Transverse colon (tissue), 4 donors: ENCODE data around the gene LRRC70.

ENCODE experiments used
- EP300 ChIP-seq: sonication (generic); formaldehyde crosslinking; IDR thresholded peaks from one replicate; pipeline ENCODE4 v1.6.1; 2017; ENCODE audit warnings: antibody characterized with exemption, low read depth
- POLR2A ChIP-seq: fragments of 450-650 bp; IDR thresholded peaks from one replicate; pipeline ENCODE4 v1.6.1; 2016; ENCODE audit warnings: antibody characterized with exemption, mild to moderate bottlenecking, moderate library complexity
- POLR2AphosphoS5 ChIP-seq, 3 donors: sonication (generic); formaldehyde crosslinking; IDR thresholded peaks; one replicate each; pipeline ENCODE4 v1.6.1; 2016; ENCODE audit warnings: antibody characterized with exemption in 3 of 3
- TF ChIP-seq, protein P1 (sequence below), 5 experiments: fragments of 200-600 bp in 3 of 5; fragments of 450-650 bp in 2 of 5; sonication (generic) in 3 of 5; IDR thresholded peaks; 1 replicate in 2 of 5; 2 replicates in 3 of 5; pipeline ENCODE4 v1.5.1; 2016 to 2017; ENCODE audit warnings: antibody characterized with exemption in 5 of 5, inconsistent platforms in 3 of 5, mild to moderate bottlenecking in 2 of 5, moderate library complexity in 1 of 5

DNA sequence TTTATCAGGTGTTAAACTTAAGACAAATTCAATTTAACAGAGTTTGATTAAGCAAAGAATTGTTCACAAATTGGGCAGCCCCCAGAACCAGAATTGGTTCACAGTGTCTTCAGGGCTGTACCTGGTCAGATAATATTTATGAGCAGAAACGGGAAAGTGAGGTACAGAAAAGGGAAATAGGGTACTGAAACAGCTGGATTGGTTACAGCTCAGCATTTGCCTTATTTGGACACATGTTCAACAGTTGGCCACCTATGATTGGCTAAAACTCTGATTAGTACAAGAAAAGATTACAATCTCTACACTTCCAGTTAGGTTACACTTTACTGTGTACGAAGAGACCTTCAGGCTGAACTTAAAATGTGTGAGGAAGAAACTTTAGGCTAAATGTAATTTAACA is 18.7 kb downstream of the LRRC70 start:
- no peak for TF ChIP-seq EP300
- no peak for TF ChIP-seq POLR2A
- TF ChIP-seq, protein P1, sequence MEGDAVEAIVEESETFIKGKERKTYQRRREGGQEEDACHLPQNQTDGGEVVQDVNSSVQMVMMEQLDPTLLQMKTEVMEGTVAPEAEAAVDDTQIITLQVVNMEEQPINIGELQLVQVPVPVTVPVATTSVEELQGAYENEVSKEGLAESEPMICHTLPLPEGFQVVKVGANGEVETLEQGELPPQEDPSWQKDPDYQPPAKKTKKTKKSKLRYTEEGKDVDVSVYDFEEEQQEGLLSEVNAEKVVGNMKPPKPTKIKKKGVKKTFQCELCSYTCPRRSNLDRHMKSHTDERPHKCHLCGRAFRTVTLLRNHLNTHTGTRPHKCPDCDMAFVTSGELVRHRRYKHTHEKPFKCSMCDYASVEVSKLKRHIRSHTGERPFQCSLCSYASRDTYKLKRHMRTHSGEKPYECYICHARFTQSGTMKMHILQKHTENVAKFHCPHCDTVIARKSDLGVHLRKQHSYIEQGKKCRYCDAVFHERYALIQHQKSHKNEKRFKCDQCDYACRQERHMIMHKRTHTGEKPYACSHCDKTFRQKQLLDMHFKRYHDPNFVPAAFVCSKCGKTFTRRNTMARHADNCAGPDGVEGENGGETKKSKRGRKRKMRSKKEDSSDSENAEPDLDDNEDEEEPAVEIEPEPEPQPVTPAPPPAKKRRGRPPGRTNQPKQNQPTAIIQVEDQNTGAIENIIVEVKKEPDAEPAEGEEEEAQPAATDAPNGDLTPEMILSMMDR (IDR thresholded peaks at IDR 0.05): no peak
- no peak for TF ChIP-seq POLR2AphosphoS5 (IDR thresholded peaks at IDR 0.05)
